GM23248 (cell line): ENCODE data around the gene C2orf74.

Experiments used
- EZH2 ChIP-seq: fragments of 200-600 bp; sonication (generic); IDR thresholded peaks from 2 replicates; pipeline ENCODE4 v1.6.1; 2018; ENCODE audit warnings: antibody characterized with exemption, mild to moderate bottlenecking; ENCODE audit not compliant: insufficient read depth, poor library complexity, severe bottlenecking
- EZH2phosphoT487 ChIP-seq: fragments of 200-600 bp; sonication (generic); IDR thresholded peaks from 2 replicates; pipeline ENCODE4 v1.6.1; 2018; ENCODE audit warnings: antibody characterized with exemption, moderate library complexity, mild to moderate bottlenecking, low read depth; ENCODE audit not compliant: insufficient read depth

DNA sequence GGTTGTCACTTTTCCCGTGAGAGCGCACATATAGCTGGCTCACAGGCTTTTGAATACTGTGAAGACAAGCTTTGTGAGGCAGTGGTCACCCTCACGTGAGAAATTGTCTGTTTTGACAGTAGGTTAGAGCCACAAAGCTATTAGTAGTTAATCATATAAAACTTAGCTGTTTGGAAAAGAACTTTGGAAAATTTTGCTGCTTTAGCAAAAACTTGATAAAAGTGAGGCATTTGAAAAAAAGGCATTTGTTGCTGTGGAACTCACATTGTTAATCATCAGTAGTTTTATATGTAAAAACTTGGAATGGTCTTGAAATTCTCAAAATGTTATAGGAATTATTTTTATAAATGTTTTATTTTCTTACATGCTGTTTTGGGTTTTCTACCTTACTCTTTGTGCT, 22.3 kb downstream of the C2orf74 start:
- TF ChIP-seq EZH2phosphoT487 (no peak), EZH2 (no peak)
